Testis (tissue), 5 donors: ENCODE measurements around the gene CMTR1. TPM values are rescaled to one million over a fixed set of nuclear protein-coding genes. Genes with fewer than 3 reads are reported as not detected.

Source experiments
- DNase-seq: peaks from one replicate; pipeline ENCODE4 v3.0.0-alpha.2; 2019
- H3K27ac ChIP-seq, 2 donors: fragments of 200-600 bp; sonication (generic); one replicate each; pipeline ENCODE4 v1.5.1; 2019
- H3K27me3 ChIP-seq: fragments of 200-600 bp; sonication (generic); one replicate; pipeline ENCODE4 v1.5.1; 2019
- H3K36me3 ChIP-seq: fragments of 200-600 bp; sonication (generic); one replicate; pipeline ENCODE4 v1.5.1; 2017; ENCODE audit warnings: low read depth; ENCODE audit errors: missing control alignments
- H3K4me1 ChIP-seq: fragments of 200-600 bp; sonication (generic); one replicate; pipeline ENCODE4 v1.5.1; 2019
- H3K4me3 ChIP-seq, 2 donors: fragments of 200-600 bp; sonication (generic); one replicate each; pipeline ENCODE4 v1.5.1; 2017 to 2019
- H3K9me3 ChIP-seq: fragments of 200-600 bp; sonication (generic); one replicate; pipeline ENCODE4 v1.5.1; 2017
- CTCF ChIP-seq, 3 experiments: fragments of 450-650 bp in 2 of 3; fragments of 200-600 bp in 1 of 3; sonication (generic) in 1 of 3; IDR thresholded peaks; one replicate each; pipeline ENCODE4 v1.5.1; 2016 to 2019; ENCODE audit warnings: antibody characterized with exemption in 3 of 3, mild to moderate bottlenecking in 2 of 3, moderate library complexity in 1 of 3
- POLR2A ChIP-seq: fragments of 450-650 bp; IDR thresholded peaks from one replicate; pipeline ENCODE4 v1.6.1; 2017; ENCODE audit warnings: antibody characterized with exemption, mild to moderate bottlenecking, moderate library complexity
- WGBS, 2 donors: methylation state at CpG; one replicate each; pipeline ENCODE4 v1.1.5; 2018; 5-methylcytosine and 5-hydroxymethylcytosine counted together
- intact Hi-C: fragments of 100-400 bp; cut with DNase I; formaldehyde crosslinking; loops from one replicate; pipeline ENCODE4 v1.15.1; 2023; ENCODE audit warnings: low total_unique reads
- long read RNA-seq, 2 donors: transcript quantifications; one replicate each; lab custom pipeline, GENCODE V29; 2026
- polyA plus RNA-seq: library from polyadenylated mRNA; stranded (reverse); fragments of 350-450 nt; fragmentation: Illumina TruSeq; extraction: RNeasy Lipid Tissue Mini Kit (QIAGEN cat#74804); gene quantifications from one replicate; pipeline ENCODE4 v1.2.3, GENCODE V29; 2014; ENCODE audit warnings: low read depth, low replicate concordance; ENCODE audit not compliant: insufficient read depth
- total RNA-seq, 2 donors: library from RNA; depleted of rRNA; stranded (reverse); fragments of >200 nt; gene quantifications; one replicate each; pipeline ENCODE4 v1.2.3, GENCODE V29; 2016

Gene CMTR1
- total RNA-seq (100 to 1,000 TPM; 231 to 234 TPM), polyA plus RNA-seq (123 TPM)
- long read RNA-seq, donor 1, full-length matches to known transcripts, result 4 of 52 reads
- long read RNA-seq, donor 1, partial matches to known transcripts, result 48 of 52 reads
- long read RNA-seq, donor 1, other reads (novel, unspliced or antisense), result 0 of 52 reads
- long read RNA-seq, donor 2, full-length matches to known transcripts, result 7 of 7 reads
- long read RNA-seq, donor 2, partial matches to known transcripts, result 0 of 7 reads
- long read RNA-seq, donor 2, other reads (novel, unspliced or antisense), result 0 of 7 reads

- peak within 1 kb of the TSS; percentile 91 to 95 for H3K27ac ChIP-seq
- WGBS, 2 donors, result 1 to 2% methylated on average over 14 to 60 of the region's 61 CpGs
- TF ChIP-seq POLR2A, result no peak
- TF ChIP-seq CTCF (IDR thresholded peaks at IDR 0.05), result no peak
- intact Hi-C loops, result no loop called here
- peak; percentile 95 for DNase-seq
- H3K36me3 ChIP-seq, result no peaks in the 10 kb centered on the region
- peaks cover 21% of the 10 kb centered on the region for H3K4me1 ChIP-seq
- H3K27me3 ChIP-seq, result no peaks in the 10 kb centered on the region
- H3K9me3 ChIP-seq, result no peaks in the 10 kb centered on the region
- H3K4me3 ChIP-seq, result peak within 1 kb of the TSS; percentile 95 to 99
Observed at GRCh38 chr6:37432916-37433656, at the start of gene CMTR1. Gene CMTR1, plus strand, starts transcription at chr6:37433221. Its CDS starts 2,409 bp downstream, at chr6:37435630.

DNA sequence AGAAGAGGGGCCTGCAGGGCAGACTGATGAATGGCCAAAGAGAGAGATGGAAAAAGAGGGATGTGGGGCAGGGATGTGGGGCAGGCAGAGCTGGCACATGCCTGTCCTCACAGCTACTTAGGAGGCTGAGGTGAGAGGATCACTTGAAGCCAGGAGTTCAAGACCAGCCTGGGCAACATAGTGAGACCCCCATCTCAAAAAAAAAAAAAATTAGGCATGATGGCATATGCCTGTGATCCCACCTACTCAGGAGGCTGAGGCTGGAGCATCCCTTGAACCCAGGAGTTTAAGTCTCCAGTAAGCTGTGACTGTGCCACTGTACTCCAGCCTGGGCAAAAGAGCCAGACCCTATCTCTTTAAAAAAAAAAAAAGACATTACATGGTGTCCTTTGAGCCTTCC, 44.4 kb upstream of the CMTR1 start:
- H3K36me3 ChIP-seq, result no peaks in the 10 kb centered on the region
- no peak for DNase-seq
- H3K9me3 ChIP-seq, result no peaks in the 10 kb centered on the region
- no peak overlapping the region for H3K4me3 ChIP-seq
- H3K4me1 ChIP-seq, result no peaks in the 10 kb centered on the region
- no peaks in the 10 kb centered on the region for H3K27me3 ChIP-seq
- no peak overlapping the region for H3K27ac ChIP-seq
- intact Hi-C loops, result no loop called here
- TF ChIP-seq POLR2A (no peak), CTCF (IDR thresholded peaks at IDR 0.05) (no peak)

DNA sequence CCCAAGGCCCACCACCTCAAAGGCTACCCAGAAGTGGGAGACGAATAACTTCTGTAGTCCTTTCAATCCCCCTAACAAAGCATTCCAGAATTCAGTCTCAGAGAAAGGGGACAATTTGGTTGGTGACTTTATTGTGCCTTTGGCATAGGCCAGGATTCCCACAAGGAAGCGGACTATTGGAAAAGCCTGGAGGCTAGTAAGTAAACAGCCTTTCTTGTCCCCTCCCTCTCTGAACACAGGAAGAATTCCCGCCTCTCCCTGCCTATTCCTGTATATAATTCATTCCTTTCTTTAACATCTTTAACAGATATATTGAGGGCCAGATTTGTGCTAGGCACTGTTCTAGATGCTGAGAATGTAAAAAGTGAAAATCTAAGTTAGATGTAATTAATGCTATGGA, 43.2 kb upstream of the CMTR1 start:
- no peaks in the 10 kb centered on the region for H3K9me3 ChIP-seq

DNA sequence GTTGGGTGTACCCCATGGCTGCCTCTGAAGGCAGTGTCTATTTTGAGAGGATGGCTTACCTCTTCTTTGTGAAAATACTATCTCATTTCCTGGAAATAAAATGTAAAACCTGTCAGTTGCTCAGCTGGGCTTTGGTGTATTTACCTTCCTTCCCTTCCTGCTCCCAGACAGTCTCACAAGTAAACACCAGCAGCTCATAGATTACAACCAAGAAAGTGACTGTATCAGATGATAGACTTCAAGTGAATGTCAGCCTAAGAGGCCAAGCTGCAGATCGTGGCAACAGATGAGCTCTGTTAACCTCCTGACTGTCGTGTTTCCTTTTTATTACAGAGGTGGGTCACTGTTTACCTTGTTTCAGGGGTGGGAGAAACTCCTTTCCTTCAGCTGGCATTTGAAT, 41.9 kb upstream of the CMTR1 start:
- H3K27me3 ChIP-seq, result no peaks in the 10 kb centered on the region
- no peak for DNase-seq
- intact Hi-C loops, result loop anchor here (10.0 kb wide), 1 partner anchor 764 kb away; no protein-coding TSS in a partner anchor
- no peak for TF ChIP-seq POLR2A
- TF ChIP-seq CTCF (IDR thresholded peaks at IDR 0.05), result no peak
- H3K27ac ChIP-seq, result no peak overlapping the region
- H3K9me3 ChIP-seq, result no peaks in the 10 kb centered on the region
- no peaks in the 10 kb centered on the region for H3K36me3 ChIP-seq
- H3K4me3 ChIP-seq, result no peak overlapping the region
- WGBS, 2 donors, result 59 to 72% methylated on average over 2 of the region's 2 CpGs
- no peaks in the 10 kb centered on the region for H3K4me1 ChIP-seq

More for the DNA sequence above, 43.2 kb upstream of the CMTR1 start:
- no peaks in the 10 kb centered on the region for H3K4me1 ChIP-seq
- DNase-seq, result no peak
- H3K27ac ChIP-seq, result no peak overlapping the region
- WGBS, 2 donors, result 95 to 96% methylated on average over 3 of the region's 3 CpGs
- no peaks in the 10 kb centered on the region for H3K27me3 ChIP-seq
- no peak overlapping the region for H3K4me3 ChIP-seq
- H3K36me3 ChIP-seq, result no peaks in the 10 kb centered on the region
- intact Hi-C loops, result loop anchor here (10.0 kb wide), 1 partner anchor 765 kb away; no protein-coding TSS in a partner anchor
- TF ChIP-seq CTCF (IDR thresholded peaks at IDR 0.05), result no peak
- TF ChIP-seq POLR2A, result no peak
